GM23248 (cell line): ENCODE results near the gene BCLAF1.

ENCODE experiments used
- EZH2 ChIP-seq: fragments of 200-600 bp; sonication (generic); IDR thresholded peaks from 2 replicates; pipeline ENCODE4 v1.6.1; 2018; ENCODE audit warnings: antibody characterized with exemption, mild to moderate bottlenecking; ENCODE audit not compliant: insufficient read depth, poor library complexity, severe bottlenecking
- EZH2phosphoT487 ChIP-seq: fragments of 200-600 bp; sonication (generic); IDR thresholded peaks from 2 replicates; pipeline ENCODE4 v1.6.1; 2018; ENCODE audit warnings: antibody characterized with exemption, moderate library complexity, mild to moderate bottlenecking, low read depth; ENCODE audit not compliant: insufficient read depth

DNA sequence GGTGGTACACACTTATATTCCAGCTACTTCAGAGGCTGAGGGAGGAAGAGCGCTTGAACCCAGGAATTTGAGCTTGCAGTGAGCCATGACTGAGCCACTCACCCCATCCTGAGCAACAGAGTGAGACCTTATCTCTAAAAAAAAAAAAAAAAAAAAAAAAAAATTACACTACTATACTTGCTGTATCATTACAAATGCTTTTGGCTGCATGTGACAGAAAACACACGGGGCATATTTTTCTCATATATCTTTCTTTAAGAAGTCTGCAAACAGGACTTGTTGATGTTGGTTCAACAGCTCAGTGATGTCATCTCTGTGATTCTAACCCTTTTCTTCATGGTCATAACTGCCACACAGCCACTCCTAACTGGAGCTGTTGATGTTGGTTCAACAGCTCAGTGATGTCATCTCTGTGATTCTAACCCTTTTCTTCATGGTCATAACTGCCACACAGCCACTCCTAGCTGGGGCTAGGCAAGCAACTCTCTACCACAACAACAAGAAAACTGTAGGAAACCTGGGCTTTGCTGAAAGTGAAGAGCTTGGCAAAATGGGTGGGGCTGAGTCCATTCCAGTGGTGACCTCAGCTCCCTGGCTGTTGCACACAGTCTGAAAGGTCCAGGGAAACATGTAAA, 59.3 kb downstream of the BCLAF1 start:
- no peak for TF ChIP-seq EZH2
- TF ChIP-seq EZH2phosphoT487 = no peak
